Endometrium (tissue), 2 donors: ENCODE measurements around the gene IFNA21.
"Not testable (repeated sequence)": the region's sequence is repeated elsewhere in the genome, so short reads cannot be mapped to it uniquely, and the experiment has no call there.

Source experiments
- FAIRE-seq: peaks from 2 replicates; lab custom pipeline; 2012; peaks lifted over from hg19 to GRCh38; lab: Jason Lieb, UNC
- donor health status: control.
- donor health status: control.

The IFNA21 gene

DNA sequence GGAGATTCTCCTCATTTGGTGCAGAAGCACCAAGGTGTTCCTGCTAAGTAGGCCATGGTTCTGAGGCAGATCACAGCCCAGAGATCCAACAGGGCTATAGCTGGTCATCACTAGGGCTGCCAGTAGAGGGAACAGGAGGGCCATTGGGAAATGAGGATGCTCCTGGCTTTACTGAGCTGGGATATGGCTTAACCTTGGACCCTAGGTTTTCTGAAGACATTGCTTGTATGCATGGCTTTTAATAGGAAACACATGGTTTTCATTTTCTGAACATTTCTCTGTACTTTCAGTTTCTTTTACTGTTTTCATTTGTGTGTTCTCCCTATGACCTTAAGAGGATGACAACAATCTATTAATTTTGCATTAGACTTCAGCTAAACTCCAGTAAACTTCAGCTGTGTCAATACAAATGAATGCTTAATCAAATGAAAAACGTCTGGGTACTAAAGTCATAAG, 25.0 kb downstream of the IFNA21 start, which contains the start of gene IFNW1:
Gene IFNW1 (minus strand): TSS at position 406 of the 456 bp plus-strand sequence. CDS start 262 bp downstream, at position 144.
- FAIRE-seq: peak; percentile 77

DNA sequence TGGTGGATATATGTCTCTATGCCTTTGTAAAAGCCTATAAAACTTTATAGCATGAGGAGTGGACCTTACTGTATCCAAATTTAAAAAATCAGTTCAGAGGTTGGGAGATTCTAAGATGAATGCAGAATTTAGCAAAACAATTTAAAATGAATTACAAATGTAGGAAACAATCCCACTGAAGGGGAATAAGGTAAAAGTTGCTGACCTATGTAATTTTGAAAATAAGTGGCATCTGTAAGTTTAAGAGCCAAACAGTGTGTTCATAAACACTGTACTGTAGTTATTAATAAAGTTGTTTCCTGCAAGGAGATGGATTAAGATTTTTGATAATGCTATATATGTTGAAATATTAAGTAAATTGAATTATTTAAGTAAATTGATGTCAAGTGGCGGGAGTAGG, 29.4 kb downstream of the IFNA21 start:
- FAIRE-seq: peak; percentile 18

DNA sequence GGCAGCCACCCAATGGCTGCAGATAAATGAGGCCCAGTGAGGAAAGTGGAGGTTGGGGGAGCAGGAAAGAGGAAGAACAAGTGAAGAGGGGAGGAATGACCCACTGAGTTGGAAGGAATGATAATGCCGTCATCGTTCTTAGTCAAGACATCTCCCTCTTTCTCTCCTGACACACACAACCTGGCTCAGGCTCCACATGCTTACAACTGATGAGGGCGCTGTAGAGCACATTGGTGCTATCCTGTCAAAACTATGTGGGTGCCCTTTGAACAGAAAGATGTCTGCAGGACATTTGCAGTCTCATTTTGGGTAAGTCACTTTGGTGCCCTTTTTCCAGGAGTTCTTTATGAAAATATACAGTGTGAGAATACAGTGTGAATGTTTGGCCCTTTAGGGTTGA, 30.7 kb downstream of the IFNA21 start:
- no peak for FAIRE-seq

DNA sequence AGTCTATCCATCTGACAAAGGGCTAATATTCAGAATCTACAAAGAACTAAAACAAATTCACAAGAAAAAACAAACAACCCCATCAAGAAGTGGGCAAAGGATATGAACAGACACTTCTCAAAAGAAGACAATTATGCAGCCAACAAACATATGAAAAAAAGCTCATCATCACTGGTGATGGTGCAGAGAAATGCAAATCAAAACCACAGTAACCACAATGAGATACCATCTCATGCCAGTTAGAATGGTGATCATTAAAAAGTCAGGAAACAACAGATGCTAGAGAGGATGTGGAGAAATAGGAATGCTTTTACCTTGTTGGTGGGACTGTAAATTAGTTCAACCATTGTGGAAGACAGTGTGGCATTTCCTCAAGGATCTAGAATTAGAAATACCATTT, 38.3 kb downstream of the IFNA21 start:
- not testable (repeated sequence) for FAIRE-seq

DNA sequence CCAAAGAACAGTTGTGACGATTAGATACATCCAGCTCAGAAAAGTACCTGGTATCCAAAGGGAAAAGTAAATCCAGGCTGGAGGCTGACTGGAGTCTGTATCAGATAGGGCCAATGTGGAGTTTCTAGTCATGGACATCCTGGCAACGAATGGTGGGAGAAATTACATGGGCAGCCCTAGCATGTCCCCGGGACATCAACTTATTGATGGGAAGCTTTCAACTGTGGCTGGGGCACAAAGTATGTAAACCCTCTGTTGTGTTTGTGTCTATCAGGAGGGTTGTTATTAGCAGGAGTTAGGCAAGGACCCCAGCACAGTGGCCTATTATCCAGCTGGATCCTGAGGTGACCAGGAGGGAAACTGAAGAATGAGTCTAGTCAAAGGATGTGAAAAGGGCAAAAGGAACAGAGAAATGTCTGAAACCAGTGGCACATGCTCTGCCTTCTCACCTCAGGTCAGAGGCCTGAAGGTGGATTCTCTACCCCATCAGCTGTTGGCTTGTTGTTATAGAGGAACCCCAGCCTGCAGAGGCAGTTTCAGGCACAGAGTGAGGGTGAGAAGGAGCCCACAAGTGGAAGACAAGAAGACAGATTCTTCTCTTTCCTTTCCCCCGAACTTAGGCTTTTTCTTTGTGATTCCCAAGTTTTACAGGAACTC, 44.7 kb downstream of the IFNA21 start:
- no peak for FAIRE-seq

DNA sequence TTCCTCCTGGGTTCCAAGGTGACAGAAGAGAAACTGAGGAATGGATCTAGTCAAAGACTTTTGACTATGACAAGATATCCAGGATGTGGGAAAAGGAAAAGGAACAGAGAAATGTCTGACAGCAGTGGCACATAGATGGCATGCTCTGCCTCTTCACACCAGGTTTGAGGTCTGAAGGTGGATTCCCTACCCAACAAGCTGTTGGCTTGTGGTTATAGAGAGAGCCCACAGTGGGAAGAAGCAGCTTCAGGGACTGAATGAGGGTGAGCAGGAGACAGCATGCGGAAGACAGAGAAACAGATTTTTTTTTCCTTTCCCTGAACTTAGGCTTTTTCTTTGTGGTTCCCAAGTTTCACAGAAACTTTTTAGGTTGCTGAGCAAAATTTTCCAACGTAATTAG, 45.4 kb downstream of the IFNA21 start:
- FAIRE-seq: no peak

DNA sequence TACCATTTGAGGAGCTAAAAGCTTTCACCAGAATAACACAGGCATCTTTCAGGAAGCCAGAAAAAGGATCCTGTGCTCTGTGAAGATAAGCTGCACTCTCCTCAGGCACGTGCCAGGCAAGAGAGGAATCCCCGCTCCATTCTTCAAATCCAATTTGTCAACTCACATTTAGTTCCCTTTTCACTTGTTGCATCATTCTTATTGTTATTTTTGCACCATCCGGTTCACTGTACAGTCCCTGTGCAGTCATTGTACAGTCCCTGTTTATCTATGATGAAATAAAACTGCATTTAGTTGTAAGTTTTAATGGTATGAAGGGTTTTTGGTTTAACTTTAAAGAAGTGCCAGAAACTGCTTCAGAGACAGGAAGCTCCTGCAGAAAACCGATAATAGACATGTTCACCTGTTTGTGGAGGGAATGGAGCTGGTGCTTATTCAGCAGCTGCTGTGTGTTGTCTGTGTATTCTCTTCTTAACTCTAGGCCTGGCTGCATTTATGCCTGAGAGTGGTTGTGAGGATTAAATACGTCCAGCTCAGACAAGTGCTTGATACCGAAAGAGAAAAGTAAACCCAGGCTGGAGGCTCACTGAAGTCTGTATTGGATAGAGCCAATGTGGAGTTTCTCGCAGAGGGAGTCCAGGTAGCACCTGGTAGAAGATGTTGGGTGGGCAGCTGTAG, 47.2 kb downstream of the IFNA21 start:
- no peak for FAIRE-seq
